ENCODE results near the gene TSPAN33.

TSPAN33 gene

DNA sequence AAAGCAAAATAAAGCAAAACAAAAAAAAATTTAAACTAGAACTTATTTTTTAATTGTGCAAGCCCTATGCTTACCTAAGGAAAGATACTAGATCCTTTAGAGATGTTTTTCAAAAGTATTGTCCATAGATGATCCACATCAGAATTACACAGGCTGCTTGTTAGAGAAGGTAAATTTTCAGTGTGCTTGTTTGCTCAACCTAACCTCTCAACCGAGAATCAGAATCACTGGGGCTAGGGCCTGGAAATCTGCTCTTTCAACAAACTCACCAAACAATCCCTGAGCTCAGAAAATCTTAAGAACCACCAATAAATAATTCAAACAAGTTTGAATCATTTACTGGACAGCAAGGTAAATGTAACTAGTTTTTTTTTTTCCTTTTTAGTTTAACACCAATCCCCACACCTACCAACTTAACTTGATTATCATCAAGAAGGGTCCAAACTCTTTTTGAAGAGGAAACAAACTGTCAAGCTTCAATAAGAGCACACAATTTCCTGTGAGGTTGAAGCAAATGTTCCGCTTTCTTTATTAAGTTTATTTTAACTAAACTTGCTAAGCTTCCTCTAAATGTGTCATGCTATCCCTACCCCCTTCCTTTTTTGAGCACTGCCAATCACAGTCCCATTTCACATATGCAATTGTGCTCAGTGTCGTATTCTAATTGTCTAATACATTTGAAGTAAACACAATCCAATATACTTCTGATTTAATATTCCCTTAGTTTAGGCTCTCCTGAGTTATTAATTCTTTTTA, 7.4 kb upstream of the TSPAN33 start:
- peak in 1 of 2 donors; percentile 59 for ATAC-seq

DNA sequence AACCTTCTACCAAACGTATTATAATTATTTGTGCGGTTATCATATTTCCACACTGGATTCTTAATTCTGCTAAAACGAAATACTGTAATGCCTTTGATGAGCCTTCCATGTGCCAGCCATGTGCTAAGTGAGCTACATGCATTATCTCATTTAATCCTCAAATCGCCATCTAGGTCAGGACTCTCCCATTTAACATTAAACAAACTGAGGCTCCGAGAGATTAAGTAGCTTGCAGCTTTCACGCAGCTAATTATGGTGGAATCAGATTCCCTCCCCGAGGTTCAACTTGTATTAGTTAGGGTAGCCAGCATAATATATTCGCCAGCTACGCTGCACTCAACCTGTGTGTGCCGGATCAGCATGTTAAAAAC, 798 bp upstream of the TSPAN33 start:
- ATAC-seq: no peak

DNA sequence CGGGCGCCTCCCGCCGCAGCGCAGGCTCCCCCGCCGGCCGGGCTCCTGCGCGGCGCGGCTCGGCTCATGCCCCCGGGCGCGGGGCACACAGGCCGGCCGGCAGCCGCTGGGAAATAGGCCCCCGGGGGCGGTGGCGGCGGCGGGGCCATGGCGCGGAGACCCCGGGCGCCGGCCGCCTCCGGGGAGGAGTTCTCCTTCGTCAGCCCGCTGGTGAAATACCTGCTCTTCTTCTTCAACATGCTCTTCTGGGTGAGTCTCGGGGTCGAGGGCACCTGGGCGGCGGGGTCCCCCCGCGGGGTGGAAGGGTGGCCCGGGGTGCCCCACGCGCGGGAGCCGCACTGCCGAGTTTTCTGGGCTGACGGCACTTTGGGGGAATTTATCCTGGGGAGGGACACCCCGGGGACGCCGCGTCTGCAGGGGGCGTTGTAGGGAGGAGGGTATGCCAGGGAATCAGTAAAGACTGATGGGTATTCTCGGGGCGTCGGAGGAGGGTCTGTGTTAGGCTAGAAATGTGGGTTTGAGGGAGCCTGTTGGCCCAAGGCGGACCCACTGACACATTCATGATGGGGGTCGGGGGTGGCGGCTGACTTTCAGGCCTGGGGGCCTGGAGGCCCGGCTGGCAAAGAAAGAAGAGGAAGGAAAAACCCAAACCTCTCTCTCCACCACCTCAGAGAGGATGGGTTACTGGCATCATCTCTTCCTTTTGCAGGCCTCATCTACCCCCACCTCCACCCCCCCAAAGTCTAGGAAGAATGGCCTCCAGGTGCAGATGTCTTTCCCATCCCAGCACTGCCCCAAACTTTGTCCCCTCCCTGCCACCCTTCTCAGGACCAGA, 544 bp downstream of the TSPAN33 start:
- ATAC-seq: peak; percentile 39 to 41

DNA sequence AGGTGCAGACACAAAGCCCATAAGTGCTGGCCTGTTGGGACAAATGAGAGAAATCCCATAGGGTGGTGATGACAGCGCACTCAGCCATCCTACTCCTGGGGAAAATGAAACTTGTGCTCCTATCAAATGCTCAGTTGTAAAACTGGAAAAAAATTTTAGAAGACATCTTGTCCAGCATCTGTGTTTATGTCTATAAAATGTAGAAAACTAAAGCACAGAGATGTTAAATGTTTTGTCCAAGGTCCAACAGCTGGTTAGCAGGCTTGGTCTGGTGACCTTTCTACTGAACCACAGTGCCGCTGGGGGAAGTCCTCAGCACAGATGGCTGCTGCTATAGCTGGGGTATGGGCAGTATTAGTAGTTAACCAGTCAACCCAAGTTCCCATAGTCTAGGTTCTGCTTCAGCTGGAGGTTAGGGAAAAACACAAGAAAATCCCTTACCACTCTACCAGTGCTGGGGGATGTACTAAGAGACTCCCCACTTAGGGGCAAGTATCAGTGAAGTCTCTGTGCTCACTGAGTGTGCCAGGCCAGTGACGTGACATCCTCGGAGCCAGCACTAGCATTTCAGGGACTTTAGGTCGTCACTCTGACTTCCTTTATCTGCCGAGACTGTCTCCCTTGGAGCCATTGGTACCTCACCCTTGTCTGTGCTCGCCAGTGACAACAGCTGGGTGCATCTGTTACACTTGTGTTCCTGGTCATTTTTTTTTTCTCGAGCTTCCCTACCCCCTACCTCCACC, 1.9 kb downstream of the TSPAN33 start:
- peak; percentile 30 to 44 for ATAC-seq

DNA sequence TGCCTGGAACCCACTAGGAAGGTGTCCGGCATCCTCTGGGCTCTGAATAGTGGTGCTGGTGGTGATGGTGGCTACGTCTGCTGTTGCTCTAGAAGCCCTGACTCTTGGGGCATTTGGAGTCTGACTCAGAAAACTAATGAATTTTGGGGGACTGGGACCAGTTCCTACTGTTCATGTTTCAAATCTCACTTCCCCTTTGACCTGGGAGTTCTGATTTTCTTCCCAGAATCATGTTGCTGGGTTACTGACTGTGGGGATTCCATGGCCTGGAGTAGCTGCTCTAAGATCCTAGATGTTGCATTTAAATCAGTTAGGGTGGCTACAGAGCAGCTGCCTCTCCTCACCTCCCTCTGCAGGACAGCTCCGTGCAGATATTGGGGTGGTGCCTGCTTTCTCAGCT, 3.2 kb downstream of the TSPAN33 start:
- ATAC-seq: no peak

DNA sequence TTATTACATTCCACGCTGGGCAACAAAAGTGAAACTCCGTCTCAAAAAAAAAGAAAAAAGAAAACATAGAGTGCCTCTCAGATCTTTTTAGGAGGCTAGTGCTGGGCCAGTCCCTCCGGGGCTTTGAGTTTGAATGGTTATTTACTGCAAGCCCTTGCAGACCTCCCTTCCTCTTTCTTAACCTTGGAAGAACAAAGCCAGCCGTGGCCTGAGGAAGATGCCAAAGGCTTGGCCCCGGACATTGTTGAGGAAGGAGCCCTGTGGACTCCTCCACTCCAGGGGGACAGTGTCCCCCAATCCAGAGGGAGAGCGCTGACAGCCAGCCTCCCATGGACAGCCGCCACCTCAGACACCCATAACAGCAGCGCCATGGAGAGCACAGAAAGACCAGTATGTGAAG, 5.0 kb downstream of the TSPAN33 start:
- no peak for ATAC-seq

DNA sequence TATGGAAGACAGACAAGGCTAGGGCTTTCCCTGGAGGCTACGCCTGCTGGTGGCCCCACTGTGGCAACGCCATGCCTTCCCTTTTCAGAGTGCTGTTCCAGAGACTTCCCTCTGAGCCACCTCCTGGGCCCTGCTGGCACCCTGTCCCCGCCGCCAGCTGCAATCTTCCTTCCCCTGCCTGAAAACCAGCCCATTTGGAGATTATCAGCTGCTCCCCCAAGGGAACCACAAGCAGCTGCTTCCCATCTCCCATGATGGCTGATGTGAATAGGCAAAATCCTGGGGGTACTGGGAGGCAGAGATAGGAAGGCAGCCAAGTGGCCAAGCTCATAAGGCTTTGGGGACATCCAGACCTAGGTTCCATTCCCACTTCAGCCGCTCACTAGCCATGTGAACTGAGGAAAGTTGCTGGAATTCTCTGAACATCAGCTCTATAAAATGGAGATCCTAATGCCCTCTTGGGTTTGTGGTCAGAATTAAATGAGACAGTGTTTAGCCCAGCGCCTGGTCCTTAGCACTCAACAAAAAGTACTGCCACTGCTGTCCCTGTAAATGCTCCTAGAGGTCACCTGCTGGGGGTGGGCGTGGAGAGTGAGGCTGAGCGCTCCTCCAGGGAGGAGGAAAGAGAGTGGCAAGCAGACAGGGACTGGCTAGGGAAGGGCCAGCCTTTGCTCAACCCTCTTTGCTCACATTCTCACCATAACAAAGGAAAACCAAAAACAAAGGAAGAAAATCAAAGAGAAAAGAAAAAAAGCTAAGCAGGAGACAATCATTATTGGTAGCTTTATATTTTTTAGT, 5.9 kb downstream of the TSPAN33 start:
- ATAC-seq: no peak

DNA sequence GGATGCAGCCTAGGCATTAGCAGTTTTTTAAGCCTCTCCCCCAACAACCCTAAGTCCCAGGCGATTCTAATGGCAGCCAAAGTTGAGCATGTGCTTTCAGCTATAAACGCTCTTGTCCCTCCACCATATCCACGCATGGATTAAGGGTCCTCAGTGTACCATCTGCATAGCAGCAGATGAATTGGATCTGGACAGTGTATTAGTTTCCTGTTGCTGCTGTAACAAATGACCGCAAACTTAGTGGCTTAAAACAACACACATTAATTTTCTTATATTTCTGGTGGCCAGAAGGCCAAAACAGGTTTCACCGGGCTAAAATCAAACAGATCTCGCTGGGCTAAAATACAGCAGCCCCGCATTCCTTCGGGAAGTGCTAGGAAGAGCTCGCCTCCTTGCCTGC, 13.1 kb downstream of the TSPAN33 start:
- no peak for ATAC-seq

DNA sequence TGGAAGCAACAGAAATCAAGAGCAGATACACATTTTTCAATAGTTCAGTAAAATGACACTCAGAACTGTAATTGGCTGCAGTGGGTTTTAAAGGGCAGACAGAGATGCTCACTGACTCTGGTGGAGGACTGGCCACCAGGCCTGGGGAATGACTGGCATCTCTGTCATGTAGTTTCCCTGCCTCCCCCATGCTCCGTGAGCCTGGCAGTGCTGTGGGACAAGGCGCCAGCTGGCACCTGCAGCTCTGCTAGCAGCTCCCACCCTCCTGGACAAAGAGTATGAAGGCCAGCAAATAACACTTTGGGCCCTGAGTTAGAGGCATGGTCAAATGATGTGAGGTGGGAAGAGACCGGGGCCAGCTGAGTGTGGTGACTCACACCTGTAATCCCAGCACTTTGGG, 15.0 kb downstream of the TSPAN33 start:
- no peak for ATAC-seq

DNA sequence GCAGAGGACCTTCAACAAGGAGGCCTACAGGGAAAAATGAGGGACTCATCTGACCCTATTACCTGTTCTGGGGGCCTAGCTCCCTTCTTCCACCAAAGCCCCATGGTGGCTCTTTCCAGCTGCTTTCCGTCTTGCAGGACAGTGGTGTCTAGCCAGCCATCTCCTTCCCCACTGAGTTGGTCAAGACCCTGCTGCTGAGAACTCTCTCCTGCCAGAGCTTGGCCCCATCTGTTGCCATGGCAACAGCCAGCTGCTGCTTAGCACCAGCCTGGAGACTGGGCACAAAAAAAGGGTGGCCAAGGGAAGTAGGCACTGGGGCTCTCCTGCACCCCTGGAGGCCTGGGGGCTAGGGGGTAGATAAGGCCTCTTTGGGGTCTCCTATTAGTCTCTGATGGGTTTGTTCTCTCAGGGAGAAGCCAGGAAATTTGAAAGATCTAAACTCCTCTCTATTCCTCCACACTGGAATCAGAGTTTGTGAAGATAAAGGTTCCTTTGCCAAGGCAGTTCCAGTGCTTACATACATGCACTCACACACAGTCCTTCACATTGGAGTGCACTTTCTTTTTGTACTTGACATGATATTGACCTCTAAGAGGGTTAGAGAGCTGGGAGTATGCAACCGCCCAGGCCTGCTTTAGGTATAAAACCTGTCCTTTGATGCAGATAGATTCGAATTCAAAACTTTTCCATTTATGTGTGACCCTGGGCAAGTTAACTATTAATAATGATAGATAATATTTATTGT, 15.8 kb downstream of the TSPAN33 start:
- no peak for ATAC-seq

DNA sequence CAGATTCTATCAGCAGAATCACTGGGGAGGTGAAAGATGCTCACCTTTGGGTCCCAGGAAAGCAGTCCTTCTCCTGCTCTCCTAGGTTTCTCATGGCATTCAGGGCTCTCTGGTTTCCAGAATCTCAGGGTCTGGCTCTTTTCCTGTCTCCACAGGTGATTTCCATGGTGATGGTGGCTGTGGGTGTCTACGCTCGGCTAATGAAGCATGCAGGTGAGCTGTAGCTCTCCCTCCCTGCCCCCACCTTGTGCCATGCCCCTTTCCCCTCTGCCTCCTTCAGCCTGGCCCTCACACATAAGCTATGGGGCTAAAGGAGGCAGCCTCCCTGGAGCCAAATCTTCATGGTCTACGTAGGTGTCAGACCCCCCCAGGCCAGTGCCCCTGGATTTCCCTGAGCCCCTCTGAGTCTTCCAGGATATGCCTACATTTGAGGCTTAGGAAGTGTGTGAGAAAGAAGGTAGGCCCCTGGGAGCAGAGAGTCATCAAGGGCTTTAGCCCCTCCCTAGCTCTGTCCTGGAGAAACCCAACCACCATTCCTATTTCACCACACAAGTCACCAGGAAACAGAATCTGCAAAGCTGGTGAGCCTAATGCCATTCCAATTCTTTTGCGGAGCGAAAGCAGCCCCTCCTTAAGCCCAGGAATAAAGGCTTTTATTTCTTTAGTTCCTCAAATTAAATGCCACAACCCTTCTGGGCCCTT, 17.2 kb downstream of the TSPAN33 start:
- no peak for ATAC-seq

DNA sequence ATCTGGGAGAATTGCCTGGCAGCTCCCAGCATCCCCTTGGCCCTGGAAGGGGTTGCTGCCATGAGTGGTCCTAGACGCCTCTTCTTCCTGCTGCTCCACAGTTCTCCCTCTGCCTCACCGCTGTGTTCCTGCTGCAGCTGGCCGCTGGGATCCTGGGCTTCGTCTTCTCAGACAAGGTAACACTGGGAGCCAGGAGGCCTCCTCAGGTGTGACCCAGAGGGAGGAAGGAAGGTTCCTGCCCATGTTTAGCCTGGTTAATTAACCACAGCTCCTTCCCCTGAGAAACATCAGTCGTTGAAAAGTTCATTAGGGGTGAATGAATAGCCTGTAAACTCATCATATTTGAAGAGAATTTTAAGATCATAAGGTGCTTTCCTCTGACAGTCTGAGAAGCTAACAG, 18.2 kb downstream of the TSPAN33 start:
- no peak for ATAC-seq

DNA sequence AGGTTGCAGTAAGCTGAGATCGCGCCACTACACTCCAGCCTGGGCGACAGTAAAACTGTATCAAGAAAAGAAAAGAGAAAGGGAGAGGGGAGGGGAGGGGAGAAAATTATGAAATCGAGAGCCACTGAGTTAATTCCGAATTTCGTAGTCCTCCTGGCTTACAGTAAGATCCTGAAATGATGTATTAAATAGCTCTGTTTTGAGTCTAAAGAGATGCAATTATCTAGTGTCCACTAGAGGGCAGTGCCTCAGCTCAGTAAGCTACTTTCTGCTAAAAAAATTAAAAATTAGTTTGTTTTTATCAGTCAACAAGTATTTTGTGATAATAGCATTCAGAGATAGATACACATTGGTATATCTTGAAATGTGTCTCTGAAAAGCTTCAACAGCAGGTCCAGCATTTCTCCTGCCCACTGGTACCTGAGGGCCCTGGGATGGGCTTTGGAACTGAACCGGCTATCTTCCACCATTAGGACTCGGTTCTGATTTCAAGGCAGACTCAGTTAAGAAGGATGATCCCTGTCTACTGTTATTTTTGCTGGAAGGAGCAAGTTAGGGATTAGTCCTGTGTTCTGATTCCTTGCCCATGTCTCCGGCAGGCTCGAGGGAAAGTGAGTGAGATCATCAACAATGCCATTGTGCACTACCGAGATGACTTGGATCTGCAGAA, 19.5 kb downstream of the TSPAN33 start:
- ATAC-seq: no peak

DNA sequence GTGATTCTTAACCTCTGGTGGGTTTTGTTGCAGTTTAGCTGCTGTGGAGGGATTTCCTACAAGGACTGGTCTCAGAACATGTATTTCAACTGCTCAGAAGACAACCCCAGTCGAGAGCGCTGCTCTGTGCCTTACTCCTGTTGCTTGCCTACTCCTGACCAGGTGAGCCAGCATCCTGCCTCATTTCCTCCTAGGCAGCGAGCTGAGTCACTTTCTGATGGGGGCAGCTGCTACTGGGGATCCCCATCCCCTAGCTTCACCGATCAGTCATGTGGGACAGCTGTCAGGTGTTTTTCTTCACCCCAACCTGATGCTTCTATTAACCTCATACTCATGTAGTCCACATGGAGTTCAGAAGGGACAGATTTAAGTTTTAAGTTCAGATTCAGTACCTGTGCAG, 22.2 kb downstream of the TSPAN33 start:
- peak; percentile 16 to 31 for ATAC-seq

DNA sequence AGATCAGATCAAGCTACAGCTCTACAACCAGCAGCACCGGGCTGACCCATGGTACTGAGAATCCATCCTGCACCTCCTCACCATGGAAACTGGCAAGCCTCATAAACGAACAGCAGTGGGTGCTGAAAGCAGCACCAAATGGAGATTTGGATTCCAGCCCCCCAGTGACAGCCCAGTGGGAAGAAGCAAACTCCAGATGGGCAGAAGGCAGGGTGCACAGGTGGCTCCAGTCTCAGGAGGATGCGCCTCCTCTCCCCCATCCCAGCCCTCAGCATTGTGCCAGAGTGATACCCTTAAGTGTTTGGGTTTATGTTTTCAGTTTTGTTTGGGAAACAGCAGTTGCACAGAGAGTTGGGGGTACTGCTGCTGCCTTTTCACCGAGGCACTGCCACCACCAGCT, 23.3 kb downstream of the TSPAN33 start:
- ATAC-seq: no peak

DNA sequence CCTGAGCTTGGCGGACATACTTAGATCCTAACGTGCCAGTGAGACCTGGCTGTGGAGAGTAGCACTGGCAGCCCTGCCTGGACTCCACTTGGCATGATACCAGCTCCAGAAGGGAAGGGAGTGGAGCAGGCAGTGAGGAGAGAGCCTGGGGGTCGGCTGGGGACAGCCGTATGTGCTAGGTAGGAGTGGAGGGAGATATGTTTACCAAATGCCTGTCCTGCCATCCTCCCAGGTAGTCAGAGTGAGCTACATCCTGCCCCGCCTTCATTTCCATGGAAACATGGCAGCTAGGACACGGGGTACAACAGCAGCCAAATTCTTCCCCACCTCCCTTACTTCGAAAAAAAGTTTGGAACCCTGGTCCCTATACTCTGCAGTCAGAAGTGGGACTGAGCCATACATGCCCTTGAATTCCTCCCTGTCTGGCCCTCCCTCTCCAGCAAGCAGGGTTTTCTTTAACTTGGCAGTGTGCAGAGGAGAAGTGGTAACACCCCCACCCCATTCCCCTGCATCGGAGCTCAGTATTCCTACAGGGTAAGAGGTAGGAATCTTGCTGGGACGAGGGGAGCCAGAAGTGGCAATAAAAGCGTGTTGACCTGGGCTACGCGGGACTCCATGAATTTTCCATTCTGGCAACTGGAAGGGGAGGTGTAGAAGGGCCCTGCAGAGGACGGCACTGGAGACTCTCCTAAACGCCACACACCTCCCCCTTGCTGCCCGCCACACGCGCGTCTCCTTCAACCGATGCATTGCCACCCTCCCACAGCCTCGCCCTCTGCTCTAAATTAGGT, 23.9 kb downstream of the TSPAN33 start:
- no peak for ATAC-seq

DNA sequence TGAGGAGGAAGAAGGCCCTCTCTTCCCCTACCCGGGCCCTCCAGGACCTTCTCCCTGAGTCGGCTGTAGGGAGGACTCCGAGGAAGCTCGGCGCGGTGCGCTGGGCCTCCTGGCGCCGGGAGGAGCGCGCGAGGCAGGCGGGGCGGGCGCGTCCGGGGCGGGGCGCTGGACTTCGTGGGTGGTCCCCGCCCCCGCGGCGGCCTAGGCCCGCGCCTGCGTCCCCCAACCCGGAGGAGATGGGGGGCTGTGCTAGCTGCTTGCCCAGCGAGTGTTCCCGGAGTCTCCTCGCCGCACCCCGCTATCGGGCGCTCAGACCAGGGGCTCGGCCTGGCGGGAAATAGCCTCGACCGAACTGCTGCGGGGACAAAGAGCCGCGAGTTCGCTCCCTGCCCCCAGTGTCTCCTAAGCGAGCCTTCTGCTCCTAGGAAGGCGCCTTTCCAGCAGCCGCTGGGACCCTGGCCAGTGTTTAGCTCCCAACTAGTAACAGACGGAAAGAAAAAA, 24.7 kb downstream of the TSPAN33 start:
- ATAC-seq: peak; percentile 47 to 49

DNA sequence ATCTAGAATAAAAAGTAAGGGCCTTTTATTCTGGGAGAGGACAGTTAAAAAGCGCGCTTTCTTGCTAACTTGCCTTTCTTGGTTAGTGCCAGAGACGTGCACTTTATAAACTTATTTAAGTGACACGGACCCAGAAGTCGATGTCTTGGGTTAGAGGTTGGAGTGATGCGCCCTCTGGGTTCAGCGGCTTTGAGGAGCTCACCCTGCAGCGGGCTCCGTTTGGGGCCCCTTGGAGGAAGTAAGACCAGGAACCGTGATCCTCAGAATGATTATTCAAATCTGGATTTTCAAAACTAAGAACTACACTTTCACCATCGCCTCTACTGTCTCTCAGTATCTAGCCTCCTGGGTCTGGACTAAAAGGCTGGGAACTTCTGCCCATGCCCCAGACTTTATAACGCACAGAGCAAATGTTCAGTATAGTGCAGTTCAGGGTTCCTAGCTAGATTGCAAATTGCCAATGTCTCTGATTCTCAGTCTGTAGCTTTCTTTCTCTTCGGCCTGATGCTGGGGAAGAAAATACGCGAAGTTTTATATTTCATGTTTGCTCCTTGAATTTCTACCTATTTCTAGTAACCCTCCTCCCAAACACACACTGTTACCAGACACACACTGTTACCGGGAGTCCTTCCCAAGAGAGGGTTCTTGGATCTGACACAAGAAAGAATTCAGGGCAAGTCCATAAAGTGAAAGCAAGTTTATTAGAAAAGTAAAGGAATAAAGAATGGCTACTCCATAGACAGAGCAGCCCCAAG, 25.4 kb downstream of the TSPAN33 start:
- peak in 1 of 2 donors; percentile 48 for ATAC-seq

Data from activated CD4-positive, CD25-positive, alpha-beta regulatory T cell treated with anti-CD3 and anti-CD28 coated beads, Interleukin-2, amount 50 U/mL, for 24 hours (primary cell).